K562 (cell line): ENCODE results near the gene LRRC71. TPM values are rescaled to one million over a fixed set of nuclear protein-coding genes. Genes with fewer than 3 reads are reported as not detected.

ENCODE experiments used
- ATAC-seq: fragments of 200-7000 bp; cut with Tn5 transposase; 3 replicates; pipeline ENCODE4 v1.9.1; 2020; ENCODE audit warnings: moderate library complexity
- BruUV-seq: library from RNA; stranded (reverse); fragments of 400-500 nt; replicated peaks from 2 replicates; lab custom pipeline; 2021; lab: Mats Ljungman, UMichigan
- CTCF ChIA-PET: fragments of 300-600 bp; formaldehyde crosslinking; extraction: SDS; loops from one replicate; lab custom pipeline; 2021; ENCODE audit warnings: low intra/inter-chr PET ratio; lab: Yijun Ruan, JAX
- POLR2A ChIA-PET: fragments of 300-600, 350-650 bp; sonication (Branson Sonifier 250); formaldehyde crosslinking; extraction: SDS; loops from one replicate; lab custom pipeline; 2021; ENCODE audit warnings: antibody characterized with exemption, inconsistent platforms; lab: Yijun Ruan, JAX
- DNase-seq, 4 experiments: peaks; one replicate each; pipeline versions ENCODE4 v3.0.0 to v3.0.0-alpha.2; 2011 to 2018; ENCODE audit warnings: low spot score in 3 of 4, mixed read lengths in 3 of 4; ENCODE audit errors: extremely low read depth in 1 of 4
- FAIRE-seq: peaks from 2 replicates; lab custom pipeline; 2011; peaks lifted over from hg19 to GRCh38; lab: Jason Lieb, UNC
- H2AFZ ChIP-seq: 2 replicates; pipeline ENCODE4 v1.6.0; 2011; ENCODE audit warnings: low read depth, low read length, control low read depth, inconsistent platforms
- H3K27ac ChIP-seq: fragments of 200-600 bp; 3 replicates; pipeline ENCODE4 v1.8.0; 2011; ENCODE audit warnings: low read depth, mild to moderate bottlenecking, control low read depth, inconsistent platforms, low read length, moderate library complexity, mixed read lengths; ENCODE audit errors: extremely low read depth
- H3K27me3 ChIP-seq, 2 experiments: fragments of 300-600 bp in 1 of 2; 2 replicates in 1 of 2; 3 replicates in 1 of 2; pipeline versions ENCODE4 v1.6.0 to v1.8.0; 2011; ENCODE audit warnings: inconsistent platforms in 2 of 2, low read length in 2 of 2, mild to moderate bottlenecking in 1 of 2, mixed read lengths in 1 of 2, moderate library complexity in 1 of 2; ENCODE audit not compliant: control insufficient read depth in 2 of 2, insufficient read depth in 2 of 2
- H3K36me3 ChIP-seq: fragments of 300-600 bp; 3 replicates; pipeline ENCODE4 v1.8.0; 2011; ENCODE audit warnings: mild to moderate bottlenecking, low read length, inconsistent platforms; ENCODE audit not compliant: control insufficient read depth, insufficient read depth
- H3K4me1 ChIP-seq, 2 experiments: fragments of 200-600 bp in 1 of 2; replicated peaks in 1 of 2; 2 replicates in 1 of 2; 3 replicates in 1 of 2; pipeline versions ENCODE4 v1.5.1 to v1.8.0; 2011; ENCODE audit warnings: inconsistent platforms in 2 of 2, low read length in 2 of 2, mild to moderate bottlenecking in 1 of 2, mixed read lengths in 1 of 2, moderate library complexity in 1 of 2; ENCODE audit not compliant: control insufficient read depth in 2 of 2, insufficient read depth in 2 of 2
- H3K4me2 ChIP-seq: 2 replicates; pipeline ENCODE4 v1.6.1; 2011; ENCODE audit warnings: low read length, control low read depth, inconsistent platforms, mixed read lengths; ENCODE audit not compliant: insufficient read depth
- H3K4me3 ChIP-seq: fragments of 200-600 bp; sonication (generic), shearing (Covaris generic); 2 replicates; pipeline ENCODE4 v1.5.1; 2016; ENCODE audit warnings: control low read depth, inconsistent platforms
- H3K79me2 ChIP-seq: fragments of 200-600 bp; 3 replicates; pipeline ENCODE4 v1.8.0; 2011; ENCODE audit warnings: low read length, inconsistent platforms; ENCODE audit not compliant: control insufficient read depth, insufficient read depth
- H3K9ac ChIP-seq, 2 experiments: 2 replicates each; pipeline versions ENCODE4 v1.6.0 to v1.6.1; 2011; ENCODE audit warnings: low read depth in 2 of 2, low read length in 2 of 2, control low read depth in 1 of 2, inconsistent platforms in 1 of 2, mild to moderate bottlenecking in 1 of 2, mixed read lengths in 1 of 2; ENCODE audit not compliant: insufficient read depth in 1 of 2
- H3K9me1 ChIP-seq: one replicate; pipeline ENCODE4 v1.6.0; 2011; ENCODE audit warnings: inconsistent platforms, mild to moderate bottlenecking, low read length, moderate library complexity; ENCODE audit not compliant: control insufficient read depth, insufficient read depth
- H3K9me3 ChIP-seq: replicated peaks from 2 replicates; pipeline ENCODE4 v1.5.1; 2011; ENCODE audit warnings: low read depth, low read length, inconsistent platforms; ENCODE audit not compliant: control insufficient read depth, insufficient read depth
- H4K20me1 ChIP-seq: replicated peaks from 2 replicates; pipeline ENCODE4 v1.6.1; 2011; ENCODE audit warnings: low read length, inconsistent platforms, mixed read lengths; ENCODE audit not compliant: control insufficient read depth, insufficient read depth
- HLTF ChIP-seq: fragments of 450-650 bp; IDR thresholded peaks from 2 replicates; pipeline ENCODE4 v1.6.1; 2016
- LCOR ChIP-seq: sonication (generic); formaldehyde crosslinking; IDR thresholded peaks from 2 replicates; pipeline ENCODE4 v1.8.0; 2022; ENCODE audit warnings: mild to moderate bottlenecking, missing genetic modification reagents
- SRSF7 ChIP-seq: fragments of 200-400 bp; formaldehyde crosslinking; optimal IDR thresholded peaks from 2 replicates; pipeline ENCODE3; 2017; ENCODE audit warnings: mild to moderate bottlenecking, low read depth, low read length
- ZKSCAN1 ChIP-seq: fragments of 150-350 bp; IDR thresholded peaks from 2 replicates; pipeline ENCODE4 v1.6.1; 2016; ENCODE audit warnings: low read depth, low read length
- ZNF24 ChIP-seq: fragments of 450-650 bp; IDR thresholded peaks from 2 replicates; pipeline ENCODE4 v1.6.1; 2016
- WGBS: fragments of 100-300 bp; shearing (Covaris generic); methylation state at CpG from one replicate; pipeline ENCODE4 v1.1.6; 2016; ENCODE audit warnings: low coverage, mixed read lengths; ENCODE audit not compliant: insufficient coverage; ENCODE audit errors: missing lambda C conversion rate; 5-methylcytosine and 5-hydroxymethylcytosine counted together
- in situ Hi-C: fragments of 300-500 bp; cut with MboI; formaldehyde crosslinking; loops from 4 replicates; pipeline ENCODE4 v1.15.0; 2018; ENCODE audit warnings: inconsistent platforms, mixed read lengths
- intact Hi-C: fragments of 100-400 bp; cut with micrococcal nuclease; formaldehyde crosslinking; loops from 2 replicates; pipeline ENCODE4 v1.14.2; 2022
- polyA plus RNA-seq, 8 experiments: library from polyadenylated mRNA; depleted of rRNA in 4 of 8; stranded (reverse) in 5 of 8; unstranded in 3 of 8; fragments of >200 nt; fragmentation: Nextera tagmentation in 2 of 8; fragmentation: Illumina TruSeq in 1 of 8; extraction: Ambion mirVana in 2 of 8; extraction: Trizol in 1 of 8; gene quantifications; 2 replicates each; pipeline versions ENCODE4 v1.2.1 to v1.2.3, GENCODE V29; 2011 to 2014; ENCODE audit warnings: inconsistent platforms in 1 of 8, missing spikeins in 1 of 8
- total RNA-seq, 7 experiments: library from RNA; depleted of rRNA in 6 of 7; stranded (reverse); fragments of >200 nt in 6 of 7; fragmentation: Illumina TruSeq in 2 of 7; extraction: Trizol in 2 of 7; gene quantifications; 2 replicates each; pipeline versions ENCODE4 v1.2.1 to v1.2.3, GENCODE V29; 2011 to 2021; ENCODE audit warnings: low replicate concordance in 1 of 7

Gene LRRC71
- total and polyA plus RNA-seq, 9 of the 15 experiments (the other 6 are each of a cell fraction or from before 2014, with no cell fraction given): 0.06 to 1.2 (median 0.51) TPM; not detected in 1

GRCh38 chr1:156944268-156944667 lies 23.8 kb downstream of the LRRC71 start:
- Histone ChIP-seq H4K20me1 (no peaks in the 10 kb centered on the region), H3K27me3 (no peaks in the 10 kb centered on the region)
- intact Hi-C loops: no loop called here
- no peak for DNase-seq
- POLR2A ChIA-PET: no interaction called here
- 88% methylated on average over 1 of the region's 1 CpG for WGBS
- TF ChIP-seq ZKSCAN1: peak; percentile 82
- no peak for TF ChIP-seq HLTF
- TF ChIP-seq ZNF24: peak; percentile 90
- TF ChIP-seq, all 486 proteins: peak for 2
- peaks cover 3% of the 10 kb centered on the region for H3K9me1 ChIP-seq
- in situ Hi-C loops: no loop called here
- H3K9me3 ChIP-seq: no peaks in the 10 kb centered on the region
- CTCF ChIA-PET: interaction anchor here (0.5 kb wide), 1 partner anchor 111 kb away, joined by 3 read pairs; no protein-coding TSS in a partner anchor
- H3K4me1 ChIP-seq: no peaks in the 10 kb centered on the region; a peak in 2 of 5 replicates
- H3K4me3 ChIP-seq: no peak overlapping the region
- ATAC-seq: no peak
- no peaks in the 10 kb centered on the region for H3K79me2 ChIP-seq
- no peak overlapping the region for H3K9ac ChIP-seq
- no peak for FAIRE-seq
- BruUV-seq: no TSS peak
- H3K27ac ChIP-seq: no peak overlapping the region
- H3K4me2 ChIP-seq: no peak overlapping the region
- no peak overlapping the region for H2AFZ ChIP-seq
- peaks cover 56% of the 10 kb centered on the region; the same call in 2 of the 3 replicates for H3K36me3 ChIP-seq

- Histone ChIP-seq H3K4me2 (no peak overlapping the region), H3K27me3 (no peaks in the 10 kb centered on the region), H3K9me3 (no peaks in the 10 kb centered on the region), H3K79me2 (no peaks in the 10 kb centered on the region), H3K9me1 (peaks cover 3% of the 10 kb centered on the region), H3K27ac (no peak overlapping the region), H3K9ac (peak overlapping the region in 1 of 2 experiments; percentile 18; a peak in 1 of 4 replicates), H2AFZ (no peak overlapping the region), H3K36me3 (peaks cover 54% of the 10 kb centered on the region; the same call in 2 of the 3 replicates), H4K20me1 (no peaks in the 10 kb centered on the region), H3K4me3 (no peak overlapping the region), H3K4me1 (no peaks in the 10 kb centered on the region; a peak in 2 of 5 replicates)
- no TSS peak for BruUV-seq
- no peak for FAIRE-seq
- ChIA-PET CTCF (no interaction called here), POLR2A (no interaction called here)
- ATAC-seq: no peak
- TF ChIP-seq LCOR (CRISPR knock-in tag) (no peak), SRSF7 (no peak)
- no peak for DNase-seq
- in situ Hi-C loops: no loop called here
- 95% methylated on average over 8 of the region's 8 CpGs for WGBS
- intact Hi-C loops: no loop called here
Measured at GRCh38 chr1:156944848-156945247, 24.4 kb downstream of the LRRC71 start.
